GM12878 (cell line): ENCODE data around the gene MEIS2. TPM values are rescaled to one million over a fixed set of nuclear protein-coding genes. Genes with fewer than 3 reads are reported as not detected.

Experiments used
- ATAC-seq: fragments of 200-7000 bp; cut with Tn5 transposase; 3 replicates; pipeline ENCODE4 v1.9.1; 2020; ENCODE audit warnings: mild to moderate bottlenecking, moderate library complexity
- BruUV-seq: library from RNA; stranded (reverse); fragments of 400-500 nt; replicated peaks from 2 replicates; lab custom pipeline; 2021; lab: Mats Ljungman, UMichigan
- CTCF ChIA-PET: fragments of 300-600 bp; sonication (Branson Sonifier 250); formaldehyde crosslinking; extraction: SDS; loops from one replicate; lab custom pipeline; 2021; ENCODE audit warnings: inconsistent platforms; lab: Yijun Ruan, JAX
- POLR2A ChIA-PET: fragments of 350-600 bp; formaldehyde crosslinking; extraction: SDS; loops from one replicate; lab custom pipeline; 2021; ENCODE audit warnings: inconsistent platforms; lab: Charles Lee
- RAD21 ChIA-PET: fragments of 300-600 bp; sonication (Branson Sonifier 250); formaldehyde crosslinking; loops from one replicate; lab custom pipeline; 2023; ENCODE audit warnings: antibody characterized with exemption; ENCODE audit not compliant: unreplicated experiment; lab: Charles Lee
- SMC1A ChIA-PET: fragments of 300-600 bp; sonication (Branson Sonifier 250); formaldehyde crosslinking; loops from one replicate; lab custom pipeline; 2023; ENCODE audit not compliant: unreplicated experiment, uncharacterized antibody; lab: Charles Lee
- DNase-seq: peaks from one replicate; pipeline ENCODE4 v3.0.0-alpha.2; 2011; ENCODE audit warnings: low read depth, low spot score
- FAIRE-seq: peaks from 3 replicates; lab custom pipeline; 2011; peaks lifted over from hg19 to GRCh38; lab: Jason Lieb, UNC
- H2AFZ ChIP-seq: 2 replicates; pipeline ENCODE4 v1.6.0; 2011; ENCODE audit warnings: low read depth, low read length, control low read depth; ENCODE audit not compliant: control insufficient read depth
- H3K27ac ChIP-seq: 2 replicates; pipeline ENCODE4 v1.5.1; 2011; ENCODE audit warnings: control low read depth; ENCODE audit not compliant: control insufficient read depth, insufficient read depth
- H3K27me3 ChIP-seq, 2 experiments: replicated peaks in 1 of 2; 2 replicates each; pipeline versions ENCODE4 v1.6.0 to v1.6.1; 2011; ENCODE audit warnings: low read length in 1 of 2; ENCODE audit not compliant: control insufficient read depth in 2 of 2, insufficient read depth in 2 of 2
- H3K36me3 ChIP-seq, 2 experiments: 2 replicates each; pipeline ENCODE4 v1.5.1; 2011; ENCODE audit warnings: low read length in 1 of 2; ENCODE audit not compliant: control insufficient read depth in 2 of 2, insufficient read depth in 2 of 2
- H3K4me1 ChIP-seq: 2 replicates; pipeline ENCODE4 v1.6.1; 2011; ENCODE audit warnings: mild to moderate bottlenecking, low read length, moderate library complexity, mixed read lengths; ENCODE audit not compliant: control insufficient read depth, insufficient read depth
- H3K4me2 ChIP-seq: 2 replicates; pipeline ENCODE4 v1.6.0; 2011; ENCODE audit warnings: control low read depth; ENCODE audit not compliant: control insufficient read depth, insufficient read depth
- H3K4me3 ChIP-seq: fragments of 200-600 bp; sonication (generic); 2 replicates; pipeline ENCODE4 v1.5.1; 2016
- H3K79me2 ChIP-seq: 2 replicates; pipeline ENCODE4 v1.6.0; 2011; ENCODE audit warnings: low read length; ENCODE audit not compliant: control insufficient read depth, insufficient read depth
- H3K9ac ChIP-seq: 2 replicates; pipeline ENCODE4 v1.8.0; 2011; ENCODE audit warnings: low read length, control low read depth, mixed read lengths; ENCODE audit not compliant: control insufficient read depth, insufficient read depth
- H3K9me3 ChIP-seq: replicated peaks from 3 replicates; pipeline ENCODE4 v1.5.1; 2011; ENCODE audit warnings: mild to moderate bottlenecking, low read length; ENCODE audit not compliant: control insufficient read depth, insufficient read depth
- H4K20me1 ChIP-seq: 2 replicates; pipeline ENCODE4 v1.6.0; 2011; ENCODE audit not compliant: control insufficient read depth, insufficient read depth
- ESRRA ChIP-seq: IDR thresholded peaks from 2 replicates; pipeline ENCODE4 v1.6.1; 2012; ENCODE audit warnings: mild to moderate bottlenecking, low read length, improper control_type of control experiment
- HDAC6 ChIP-seq: fragments of 200-600 bp; sonication (generic); IDR thresholded peaks from one replicate; pipeline ENCODE4 v1.8.0; 2017; ENCODE audit warnings: antibody characterized with exemption; ENCODE audit not compliant: unreplicated experiment
- POLR2AphosphoS5 ChIP-seq: IDR thresholded peaks from 2 replicates; pipeline ENCODE4 v1.6.1; 2011; ENCODE audit warnings: mild to moderate bottlenecking, low read length, inconsistent platforms
- RB1 ChIP-seq: fragments of 450-650 bp; formaldehyde crosslinking; IDR thresholded peaks from 2 replicates; pipeline ENCODE4 v1.6.1; 2017; ENCODE audit warnings: mild to moderate bottlenecking, borderline replicate concordance
- RCOR1 ChIP-seq: conservative IDR thresholded peaks from 2 replicates; pipeline ENCODE4 v1.6.1; 2012; ENCODE audit warnings: low read depth, low read length, improper control_type of control experiment
- RUNX3 ChIP-seq: IDR thresholded peaks from 2 replicates; pipeline ENCODE4 v1.6.1; 2012; ENCODE audit warnings: low read length, inconsistent platforms
- TCF3 ChIP-seq: IDR thresholded peaks from 2 replicates; pipeline ENCODE4 v1.6.1; 2012; ENCODE audit warnings: low read depth, mild to moderate bottlenecking, low read length, borderline replicate concordance; ENCODE audit not compliant: insufficient read depth
- WGBS: methylation state at CpG from one replicate; pipeline ENCODE4 v1.1.6; 2016; ENCODE audit warnings: low lambda C conversion rate; ENCODE audit not compliant: insufficient replicate concordance, insufficient coverage; ENCODE audit errors: missing lambda C conversion rate; 5-methylcytosine and 5-hydroxymethylcytosine counted together
- in situ Hi-C: fragments of 300-500 bp; cut with MboI; formaldehyde crosslinking; loops from 9 replicates; pipeline ENCODE4 v1.14.3; 2018; ENCODE audit warnings: mixed read lengths
- intact Hi-C: fragments of 100-400 bp; cut with micrococcal nuclease; formaldehyde crosslinking; loops from one replicate; pipeline ENCODE4 v1.14.2; 2022; ENCODE audit not compliant: unreplicated experiment
- polyA plus RNA-seq, 11 experiments: library from polyadenylated mRNA; depleted of rRNA in 4 of 11; unstranded in 6 of 11; stranded (reverse) in 5 of 11; fragments of >200 nt; fragmentation: Nextera tagmentation in 4 of 11; fragmentation: Illumina TruSeq in 1 of 11; extraction: Ambion mirVana in 4 of 11; extraction: Trizol in 1 of 11; gene quantifications; 1 replicate in 1 of 11; 2 replicates in 10 of 11; pipeline versions ENCODE4 v1.2.1 to v1.2.3, GENCODE V29; 2011 to 2016; ENCODE audit warnings: inconsistent platforms in 2 of 11, missing spikeins in 2 of 11, low read depth in 1 of 11
- total RNA-seq, 4 experiments: library from RNA; depleted of rRNA in 3 of 4; stranded (reverse); fragments of >200 nt in 3 of 4; fragmentation: Illumina TruSeq in 1 of 4; extraction: Trizol in 1 of 4; gene quantifications; 2 replicates each; pipeline versions ENCODE4 v1.2.1 to v1.2.3, GENCODE V29; 2013 to 2021

MEIS2 gene
- total and polyA plus RNA-seq, 10 of the 15 experiments (the other 5 are each of a cell fraction or from before 2014, with no cell fraction given): 9.2 to 54.0 (median 20.4) TPM

- H3K9ac ChIP-seq: no peak overlapping the region
- H3K4me2 ChIP-seq: no peak overlapping the region
- TF ChIP-seq ESRRA: no peak
- TF ChIP-seq RUNX3: peak; percentile 23; the same call in 1 of the 2 replicates
- ChIA-PET SMC1A (interaction anchor here (0.8 to 1.5 kb wide), 3 partner anchors 10 to 637 kb away, joined by 3 read pairs; no protein-coding TSS in a partner anchor), RAD21 (no interaction called here), POLR2A (no interaction called here), CTCF (interaction anchor here (0.8 to 1.3 kb wide), 3 partner anchors 14 to 1387 kb away, joined by 3 to 4 read pairs (median 4); no protein-coding TSS in a partner anchor)
- 20% methylated on average over 5 of the region's 5 CpGs for WGBS
- DNase-seq (no peak), ATAC-seq (no peak), FAIRE-seq (no peak)
- no TSS peak for BruUV-seq
- no peak overlapping the region for H2AFZ ChIP-seq
- H4K20me1 ChIP-seq: no peaks in the 10 kb centered on the region
- in situ Hi-C loops (no loop called here), intact Hi-C loops (loop anchor here (10.0 kb wide), 2 partner anchors 746 to 1384 kb away; no protein-coding TSS in a partner anchor)
- H3K4me1 ChIP-seq: peaks cover 4% of the 10 kb centered on the region; the same call in 1 of the 2 replicates
- no peaks in the 10 kb centered on the region for H3K27me3 ChIP-seq
- no peaks in the 10 kb centered on the region for H3K79me2 ChIP-seq
- H3K27ac ChIP-seq: no peak overlapping the region
- no peak overlapping the region for H3K4me3 ChIP-seq
- no peaks in the 10 kb centered on the region for H3K9me3 ChIP-seq
- H3K36me3 ChIP-seq: no peaks in the 10 kb centered on the region
Observed at GRCh38 chr15:37138591-37139215, 38.4 kb upstream of the MEIS2 start.

DNA sequence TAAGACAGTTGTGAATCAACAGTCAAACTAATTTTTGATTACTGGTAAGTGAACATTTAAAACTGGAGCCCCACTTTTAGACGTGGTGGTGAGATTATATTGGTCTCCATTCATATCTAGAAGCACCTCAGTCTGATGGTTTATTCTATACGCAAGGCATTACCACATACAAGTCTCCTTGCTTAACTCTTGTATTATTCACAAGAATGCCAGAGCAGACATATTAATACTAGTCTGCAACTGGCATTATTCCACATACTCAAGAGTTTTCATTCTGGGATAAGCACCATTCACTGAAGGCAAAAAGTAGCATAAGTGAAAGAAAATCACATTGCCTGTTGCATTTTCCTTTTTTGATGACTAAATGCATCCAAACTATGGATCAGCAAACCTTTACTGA lies 36.9 kb upstream of the MEIS2 start:
- POLR2A ChIA-PET: no interaction called here
- no peaks in the 10 kb centered on the region for H3K9me3 ChIP-seq
- no peaks in the 10 kb centered on the region for H3K36me3 ChIP-seq
- TF ChIP-seq TCF3: no peak
- no peak for TF ChIP-seq RB1
- TF ChIP-seq RCOR1: no peak
- no peak for TF ChIP-seq POLR2AphosphoS5
- no peak for TF ChIP-seq HDAC6
- no peak overlapping the region for H2AFZ ChIP-seq
- ATAC-seq: no peak
- H3K4me2 ChIP-seq: no peak overlapping the region
- DNase-seq: no peak
- in situ Hi-C loops (no loop called here), intact Hi-C loops (loop anchor here (10.0 kb wide), 2 partner anchors 748 to 1382 kb away; no protein-coding TSS in a partner anchor)
- RAD21 ChIA-PET: no interaction called here
- no TSS peak for BruUV-seq
- no peaks in the 10 kb centered on the region for H3K27me3 ChIP-seq
- H3K9ac ChIP-seq: no peak overlapping the region
- no peaks in the 10 kb centered on the region for H4K20me1 ChIP-seq
- peaks cover 4% of the 10 kb centered on the region; the same call in 1 of the 2 replicates for H3K4me1 ChIP-seq
- CTCF ChIA-PET: interaction anchor here (5.4 kb wide), 1 partner anchor 254 kb away, joined by 50 read pairs; no protein-coding TSS in a partner anchor
- no peak overlapping the region for H3K4me3 ChIP-seq
- no peak for FAIRE-seq
- WGBS: 50% methylated on average over 2 of the region's 2 CpGs
- H3K27ac ChIP-seq: no peak overlapping the region
- no peaks in the 10 kb centered on the region for H3K79me2 ChIP-seq
- SMC1A ChIA-PET: no interaction called here
